ENCODE results near the gene SLC6A20.

SLC6A20 gene

DNA sequence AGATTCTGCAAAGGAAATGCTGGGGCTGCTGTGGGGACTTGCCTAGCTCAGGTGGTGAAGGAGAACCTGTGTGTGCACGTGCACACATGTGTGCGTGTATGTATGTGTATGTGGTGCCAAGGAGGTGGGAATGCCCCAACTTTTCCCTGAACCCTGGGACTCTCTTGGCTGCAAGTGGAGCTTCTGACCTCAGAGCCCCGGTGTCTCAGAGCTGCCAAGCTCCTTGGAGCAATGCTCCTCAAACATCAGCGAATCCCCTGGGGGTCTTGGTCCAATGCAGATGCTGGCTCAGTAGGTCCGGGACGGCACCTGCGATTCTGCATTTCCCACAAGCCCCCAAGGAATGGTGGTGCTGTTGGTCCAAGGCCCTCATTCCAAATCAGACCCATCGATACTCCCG is 5.8 kb upstream of the SLC6A20 start:
- no peak for DNase-seq (ENCODE audit: low read depth in 2 of 2)

DNA sequence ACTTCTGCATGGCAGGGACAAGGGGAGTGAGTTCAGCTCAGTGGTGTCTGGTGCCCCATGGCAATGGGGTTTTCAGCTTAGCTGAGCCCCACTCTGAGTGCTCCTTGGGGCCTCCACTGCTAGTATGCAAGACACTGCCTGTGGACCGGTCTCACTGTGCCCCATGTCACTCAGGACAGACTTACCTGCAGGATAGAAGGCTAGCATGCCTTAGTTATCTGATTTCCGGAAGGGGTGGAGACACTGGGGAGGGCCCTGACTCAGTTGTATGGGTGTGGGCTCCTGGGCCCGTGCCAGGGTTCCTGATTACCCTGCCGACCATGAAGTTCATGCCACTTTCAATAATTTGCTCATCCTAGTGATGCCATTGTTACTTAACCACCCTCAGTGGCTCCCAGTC is 4.3 kb upstream of the SLC6A20 start:
- no peak for DNase-seq (ENCODE audit: low read depth in 2 of 2)

DNA sequence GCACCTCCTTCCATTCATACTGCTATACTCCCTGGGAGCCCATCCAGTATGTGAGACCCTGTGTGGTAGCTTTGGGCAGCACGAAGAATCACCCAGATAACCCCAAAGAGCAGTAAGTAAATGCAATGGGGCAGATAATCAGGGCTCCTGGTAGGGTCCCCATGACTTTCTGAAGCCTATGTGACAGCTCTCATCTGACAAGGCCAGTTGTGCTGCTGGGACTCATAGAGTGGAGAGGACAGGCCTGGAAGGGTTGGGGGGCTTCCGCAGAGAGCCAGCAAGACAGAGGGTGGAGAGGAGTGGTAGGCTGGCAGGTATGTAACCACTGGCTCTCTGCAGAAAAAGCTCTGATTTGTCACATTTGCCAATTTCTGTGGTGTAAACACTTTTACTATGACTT is 3.2 kb upstream of the SLC6A20 start:
- no peak for DNase-seq (ENCODE audit: low read depth in 2 of 2)

DNA sequence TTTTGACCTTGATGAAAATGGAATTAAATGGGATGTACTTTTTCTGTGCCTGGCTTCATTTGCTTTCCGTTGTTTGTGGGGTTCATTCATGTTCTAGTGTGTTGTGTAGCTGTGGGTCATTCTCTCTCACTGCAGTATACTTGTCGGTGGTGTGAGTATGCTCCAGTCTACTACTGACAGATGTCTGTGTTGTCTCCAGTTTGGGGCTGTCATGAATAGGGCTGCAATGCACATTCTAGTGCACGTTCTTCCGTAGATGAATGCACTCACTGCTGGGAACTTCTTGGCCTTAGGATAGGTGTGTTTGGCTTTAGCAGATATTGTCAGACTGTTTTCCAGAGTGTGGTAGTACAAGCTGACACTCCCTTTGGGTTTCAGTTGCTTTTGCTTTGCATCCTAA is 1.7 kb upstream of the SLC6A20 start:
- no peak for DNase-seq (ENCODE audit: low read depth in 2 of 2)

DNA sequence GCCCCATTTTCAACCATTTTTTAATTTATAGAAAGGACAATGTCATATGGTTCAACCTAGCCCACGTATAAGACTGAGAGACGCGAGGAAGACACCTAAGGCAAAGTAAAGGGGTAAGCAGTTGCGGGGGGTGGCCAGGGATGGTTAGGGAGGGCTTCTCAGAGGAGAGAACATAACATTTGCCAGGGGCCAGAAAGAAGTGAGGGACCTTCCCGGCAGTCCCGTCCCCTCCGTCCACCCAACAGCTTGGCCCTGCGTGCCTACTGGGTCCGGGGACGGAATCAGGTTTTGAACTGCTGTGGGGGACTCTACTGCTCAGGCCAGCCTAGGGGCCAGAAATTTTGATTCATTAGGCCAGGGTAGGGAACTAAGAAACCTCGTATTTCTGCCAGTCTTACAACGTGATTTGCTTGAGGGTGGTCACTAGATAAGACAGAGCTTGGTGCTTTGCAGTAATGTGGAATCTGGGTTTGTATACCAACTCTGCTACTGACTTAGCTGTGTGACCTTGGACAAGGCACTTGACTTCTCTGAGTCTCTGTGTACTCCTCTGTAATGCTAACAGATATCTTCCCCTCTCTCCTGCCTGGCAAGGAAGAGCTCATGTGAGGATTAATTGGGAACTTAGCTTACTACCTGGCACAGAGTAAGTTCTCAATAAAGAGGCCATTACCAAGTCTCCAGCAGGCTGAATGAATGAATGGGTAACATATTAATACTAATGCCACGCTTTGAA is 734 bp upstream of the SLC6A20 start:
- DNase-seq (ENCODE audit: low read depth in 2 of 2): no peak

DNA sequence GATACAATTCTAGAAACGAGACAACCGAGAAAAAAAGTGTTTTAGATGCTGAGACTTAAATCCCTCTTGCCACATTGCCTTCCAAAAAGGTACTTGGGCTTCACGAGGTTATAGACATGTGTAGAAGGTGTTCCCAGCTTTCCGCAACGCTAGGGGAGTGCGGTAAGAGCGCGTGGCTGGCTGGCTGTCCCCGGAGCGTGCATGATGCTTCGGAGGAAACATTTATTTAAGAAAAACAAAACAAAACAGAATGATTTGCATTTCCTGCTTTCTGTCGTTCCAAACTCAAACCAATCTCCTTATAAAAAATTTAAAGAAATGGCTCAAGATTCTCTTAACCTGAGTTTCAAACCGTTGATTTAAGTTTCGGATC is 841 bp downstream of the SLC6A20 start:
- DNase-seq (ENCODE audit: low read depth in 2 of 2): no peak

DNA sequence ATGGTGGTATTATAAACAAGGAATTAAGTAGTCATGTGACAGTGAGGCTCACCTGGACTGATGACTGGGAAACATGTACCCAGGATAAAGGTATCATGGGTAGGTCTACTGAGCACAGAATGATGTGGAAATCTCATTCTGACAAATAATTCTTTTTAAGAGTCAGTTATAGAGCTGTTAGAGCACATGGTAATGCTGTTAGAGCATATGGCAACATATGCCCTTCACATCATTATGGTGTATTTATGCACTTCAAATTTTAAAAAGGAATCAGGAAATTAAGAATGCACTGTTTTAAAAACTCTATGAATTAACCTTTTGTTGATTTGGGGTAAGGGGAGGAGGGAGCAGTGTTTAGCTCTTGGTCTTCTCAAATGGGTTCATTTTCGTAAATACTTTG is 1.7 kb downstream of the SLC6A20 start:
- DNase-seq (ENCODE audit: low read depth in 2 of 2): no peak

DNA sequence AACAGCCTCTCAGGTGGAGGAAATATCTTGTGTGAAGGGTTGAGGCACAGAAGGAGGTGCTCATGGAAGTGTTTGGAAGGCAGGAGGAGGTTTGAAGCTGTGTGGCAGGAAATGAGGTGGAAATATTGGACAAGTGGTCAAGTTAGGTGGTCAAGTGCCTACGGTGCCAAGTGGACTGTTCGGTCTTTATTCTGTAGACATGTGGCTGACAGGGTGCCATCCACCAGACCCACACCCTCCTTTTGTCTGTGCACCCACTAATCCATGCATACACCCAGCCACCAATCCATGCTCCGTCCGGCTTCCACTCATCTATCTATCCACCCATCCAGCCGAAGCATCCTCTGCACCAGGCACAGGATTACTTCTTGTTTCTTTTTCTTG is 2.2 kb downstream of the SLC6A20 start:
- DNase-seq (ENCODE audit: low read depth in 2 of 2): no peak

DNA sequence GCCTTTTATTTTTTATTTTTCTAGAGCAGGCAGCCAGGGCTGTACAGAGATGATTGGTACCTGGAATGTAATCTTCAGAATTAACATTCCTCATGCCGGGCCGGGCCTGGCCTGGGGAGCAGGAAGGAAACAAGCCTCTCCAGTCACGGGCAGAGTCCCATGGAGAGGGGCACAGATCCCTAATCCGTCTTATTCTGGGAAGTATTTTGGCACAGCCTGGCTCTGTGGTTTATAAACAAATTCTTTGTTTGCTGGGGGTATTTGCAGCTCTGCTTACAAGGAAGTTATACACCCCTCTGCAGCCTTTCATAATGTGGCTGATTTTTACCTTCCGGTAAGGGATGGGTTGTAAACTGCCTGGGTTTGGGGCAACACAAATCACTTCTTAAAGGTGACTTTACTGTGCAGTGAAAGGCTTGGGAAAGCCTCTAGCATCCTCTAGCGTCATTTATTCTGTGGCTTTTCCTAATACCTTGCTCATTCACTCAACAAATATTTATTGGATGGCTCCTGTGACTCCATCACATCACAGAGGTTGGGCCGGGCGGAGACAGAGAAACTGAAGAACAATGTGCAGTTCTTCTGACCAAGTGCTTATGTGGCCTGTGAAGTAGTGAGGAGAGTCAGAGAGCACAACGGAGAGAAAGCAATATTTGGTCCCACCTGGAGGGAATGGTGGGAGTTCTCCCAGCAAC is 2.7 kb downstream of the SLC6A20 start:
- DNase-seq (ENCODE audit: low read depth in 2 of 2): no peak

DNA sequence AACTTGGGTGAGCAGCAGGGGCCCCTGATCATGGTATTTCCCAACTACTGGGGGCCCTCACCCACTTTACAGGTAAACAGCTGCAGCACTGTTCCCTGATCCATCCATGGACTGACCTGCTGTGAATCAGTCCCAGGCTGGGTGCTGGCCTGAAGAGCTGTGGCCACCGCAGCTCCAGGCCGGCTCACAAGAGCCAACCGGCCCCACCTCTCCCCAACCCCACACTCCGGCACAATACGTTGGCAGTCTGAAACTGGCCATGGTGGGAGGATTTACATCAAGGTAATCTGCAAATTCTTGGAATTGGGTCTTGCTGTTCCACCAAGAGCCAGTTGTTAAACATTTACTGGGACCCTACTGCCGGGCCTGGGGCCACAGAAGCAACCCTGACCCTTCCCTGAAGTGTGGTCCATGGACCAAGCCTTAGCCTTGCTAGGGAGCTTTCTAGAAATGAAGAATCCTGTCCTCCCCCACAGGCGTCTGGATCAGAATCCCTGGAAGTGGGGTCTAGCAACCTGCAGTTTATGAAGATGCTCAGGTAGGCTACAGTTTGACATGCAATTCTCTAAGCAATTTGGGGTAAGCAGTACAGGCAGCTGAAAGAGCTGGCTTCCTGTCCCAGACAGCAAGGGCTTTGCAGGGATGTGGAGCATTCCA is 3.7 kb downstream of the SLC6A20 start:
- DNase-seq (ENCODE audit: low read depth in 2 of 2): no peak

DNA sequence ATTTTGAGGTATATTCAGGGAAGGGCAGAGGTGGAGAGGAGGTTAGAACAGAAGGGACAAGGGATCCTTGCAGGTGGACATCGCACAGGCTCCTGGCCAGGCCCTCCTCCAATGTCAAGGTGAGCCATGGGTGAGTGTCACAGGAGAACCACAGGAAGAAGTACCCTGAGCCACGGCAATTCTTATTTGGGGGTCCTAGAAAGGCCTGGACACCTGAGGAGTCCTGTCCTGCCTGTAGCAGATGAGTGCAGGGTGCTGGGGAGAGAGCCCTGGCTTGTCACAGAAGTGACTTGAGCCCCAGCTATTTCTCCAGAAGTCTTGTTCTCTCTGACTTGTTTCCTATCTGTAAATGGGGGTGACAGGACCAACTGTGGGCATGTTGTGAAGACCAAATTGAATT is 4.3 kb downstream of the SLC6A20 start:
- no peak for DNase-seq (ENCODE audit: low read depth in 2 of 2)

DNA sequence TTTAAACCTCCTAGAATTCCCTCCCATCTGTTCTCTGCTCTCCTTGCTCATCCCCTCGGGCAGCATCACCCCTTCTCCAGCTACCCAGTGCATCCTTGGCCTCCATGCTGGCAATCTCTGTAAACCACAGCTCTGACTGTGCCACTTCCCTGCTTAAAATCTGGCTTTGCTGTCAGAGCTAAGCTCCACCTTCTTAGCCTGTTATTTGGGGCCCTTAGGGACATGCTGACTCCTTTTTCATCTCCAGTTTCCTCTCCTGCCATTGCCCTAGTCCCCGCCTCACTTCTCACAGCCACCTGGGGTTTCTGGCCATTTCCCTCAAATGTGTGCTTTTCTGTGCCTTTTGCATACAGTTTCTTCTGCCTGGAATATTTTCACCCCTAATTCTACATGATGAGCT is 5.7 kb downstream of the SLC6A20 start:
- DNase-seq (ENCODE audit: low read depth in 2 of 2): no peak

DNA sequence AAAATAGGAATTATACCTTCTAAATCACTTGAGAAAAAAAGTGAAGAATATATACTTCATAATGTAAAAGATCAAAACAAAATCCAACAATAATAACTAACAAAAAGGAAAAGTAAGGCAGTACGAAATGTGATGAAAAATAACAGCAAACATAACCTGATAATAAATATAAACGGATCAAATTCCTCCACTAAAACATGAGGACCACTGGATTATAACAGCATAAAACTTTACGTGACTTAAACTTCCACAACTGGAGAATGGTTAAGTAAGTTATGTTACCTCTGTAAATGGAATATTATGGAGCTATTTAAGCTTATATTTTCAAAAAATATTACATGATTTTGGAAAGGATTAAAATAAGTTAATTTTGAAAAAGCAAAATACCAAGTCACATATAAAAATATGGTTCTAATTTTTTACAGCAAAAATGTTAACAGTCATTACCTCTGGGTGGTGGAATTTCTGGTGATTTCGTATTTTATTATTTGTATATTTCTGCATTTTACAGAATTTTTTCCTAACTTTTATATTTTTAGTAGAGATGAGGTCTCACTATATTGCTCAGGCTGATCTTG is 7.0 kb downstream of the SLC6A20 start:
- DNase-seq (ENCODE audit: low read depth in 2 of 2): no peak

DNA sequence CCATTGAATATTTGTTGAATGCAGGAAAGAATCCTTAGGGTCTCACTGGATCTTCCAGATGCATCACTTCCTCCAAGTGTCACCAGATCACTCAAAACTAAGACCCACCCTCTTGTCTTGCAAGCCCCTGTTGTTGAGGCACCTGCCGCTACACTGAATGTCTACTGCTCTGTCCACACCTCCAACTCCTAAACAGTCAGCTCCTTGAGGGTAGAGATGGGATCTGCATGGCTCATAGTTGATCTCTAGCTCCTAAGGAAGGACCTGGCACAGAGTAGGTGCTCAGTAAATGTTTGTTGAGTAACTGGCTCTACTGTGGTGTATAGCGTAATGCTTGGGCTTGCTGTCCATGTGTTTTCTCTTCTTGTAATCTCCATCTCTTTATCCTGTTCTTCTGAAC is 8.8 kb downstream of the SLC6A20 start:
- no peak for DNase-seq (ENCODE audit: low read depth in 2 of 2)

DNA sequence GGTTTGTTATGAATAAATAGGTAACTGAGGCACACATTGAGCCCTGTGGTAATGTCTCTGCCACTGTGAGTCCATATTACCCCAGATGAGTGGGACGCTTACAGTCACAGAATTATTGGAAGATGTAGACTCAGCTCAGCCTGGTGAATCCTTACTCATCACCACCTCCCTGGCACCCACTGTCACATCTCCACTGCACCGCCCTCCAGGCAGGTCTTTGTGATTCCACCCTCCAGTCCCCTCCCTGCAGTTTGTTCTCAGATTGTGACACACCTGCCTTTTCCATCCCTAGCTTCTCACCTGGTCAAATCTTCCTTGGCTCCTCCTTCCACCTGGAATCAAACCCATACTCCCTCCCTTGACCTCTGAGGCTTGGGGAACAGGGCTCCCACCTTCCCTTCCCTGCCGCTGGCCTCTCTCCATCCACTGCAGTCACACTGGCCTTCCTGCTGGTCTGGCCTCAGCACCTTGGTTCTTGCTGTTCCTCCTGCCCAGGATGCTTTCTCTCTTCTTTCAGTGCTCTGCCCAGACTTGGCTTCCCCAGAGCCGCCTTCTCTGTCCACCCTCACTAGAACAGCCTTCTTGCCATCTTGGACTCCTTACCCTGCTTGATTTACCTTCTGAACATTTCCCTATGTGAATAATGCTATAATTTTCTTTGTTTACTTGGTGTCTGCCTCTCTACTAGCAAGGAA is 9.4 kb downstream of the SLC6A20 start:
- no peak for DNase-seq (ENCODE audit: low read depth in 2 of 2)

DNA sequence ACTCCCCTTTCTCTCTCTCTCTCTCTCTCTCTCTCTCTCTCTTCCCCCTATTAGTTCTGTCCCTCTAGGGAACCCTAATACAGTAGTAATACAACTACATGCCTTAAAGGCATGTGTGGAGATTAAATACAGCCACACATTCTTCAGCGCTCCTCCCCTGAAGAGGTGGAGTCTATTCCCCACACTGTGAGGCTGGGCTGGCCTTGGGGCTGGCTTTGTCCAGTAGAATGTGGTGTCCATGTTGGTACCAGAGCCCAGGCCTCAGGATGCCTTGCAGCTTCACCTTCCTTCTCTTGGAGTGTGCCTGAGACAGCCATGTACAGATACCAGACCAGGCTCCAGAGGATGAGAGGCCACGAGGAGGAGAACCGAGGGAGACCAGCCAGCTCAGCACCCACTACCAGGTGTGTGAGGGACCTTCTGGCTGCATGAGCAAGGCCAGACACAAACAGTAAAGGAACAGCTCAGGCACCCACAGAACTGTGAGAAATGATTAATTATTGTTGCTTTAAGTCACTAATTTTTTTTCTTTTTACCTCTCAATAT is 10.7 kb downstream of the SLC6A20 start:
- no peak for DNase-seq (ENCODE audit: low read depth in 2 of 2)

DNA sequence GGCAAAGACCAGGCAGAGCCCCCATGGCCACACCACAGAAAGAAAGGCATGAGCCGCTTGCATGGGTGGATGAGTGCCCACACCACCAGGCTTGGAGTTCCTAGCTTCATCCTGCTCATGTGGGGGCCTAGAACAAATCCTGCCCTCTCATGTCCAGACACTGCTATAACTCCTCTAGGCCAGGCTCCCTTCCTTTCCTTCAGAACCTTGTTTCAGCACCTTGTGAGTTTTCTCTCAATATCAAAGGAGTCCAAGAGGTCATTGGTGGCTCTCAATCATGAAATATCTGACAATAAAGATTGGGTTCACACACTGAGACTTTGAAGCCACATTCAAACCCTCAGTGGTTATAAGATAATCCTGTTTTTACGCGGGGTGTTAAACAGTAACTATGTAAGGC is 12.7 kb downstream of the SLC6A20 start:
- no peak for DNase-seq (ENCODE audit: low read depth in 2 of 2)

DNA sequence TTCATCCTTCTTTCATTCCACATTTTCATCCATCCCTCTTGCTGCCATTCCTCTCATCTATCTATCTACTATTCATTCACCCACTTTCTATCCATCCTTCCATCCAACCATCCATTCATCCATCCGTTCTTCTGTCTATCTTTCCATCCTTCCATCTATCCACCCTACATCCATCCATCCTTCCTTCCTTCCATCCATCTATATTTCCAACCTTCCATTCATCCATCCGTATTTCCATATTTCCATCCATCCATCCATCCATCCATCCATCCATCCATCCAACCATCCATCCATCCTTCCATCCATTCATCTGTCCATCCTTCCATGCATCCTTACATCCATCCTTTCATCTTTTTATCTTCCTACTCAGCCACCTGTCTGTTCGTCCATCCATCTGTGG is 14.0 kb downstream of the SLC6A20 start:
- no peak for DNase-seq (ENCODE audit: low read depth in 2 of 2)

DNA sequence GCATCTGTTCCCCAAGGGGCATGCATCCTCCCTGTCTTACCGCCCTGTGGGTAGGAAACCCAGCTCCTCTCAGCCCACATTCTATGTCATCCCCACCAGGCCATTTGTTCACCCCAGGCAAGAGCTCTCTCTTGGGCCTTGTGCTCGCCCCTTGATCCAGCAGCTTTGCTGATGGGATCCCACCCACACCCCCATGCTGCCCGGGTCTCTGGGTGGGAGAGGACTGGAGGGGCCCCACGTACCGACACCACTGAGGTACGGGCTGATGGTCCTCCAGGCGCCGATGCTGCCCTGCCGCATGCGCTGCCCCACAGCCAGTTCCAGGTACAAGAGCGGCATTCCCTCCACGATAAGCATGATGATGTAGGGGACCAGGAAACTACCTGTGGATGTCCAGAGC is 14.5 kb downstream of the SLC6A20 start:
- no peak for DNase-seq (ENCODE audit: low read depth in 2 of 2)

DNA sequence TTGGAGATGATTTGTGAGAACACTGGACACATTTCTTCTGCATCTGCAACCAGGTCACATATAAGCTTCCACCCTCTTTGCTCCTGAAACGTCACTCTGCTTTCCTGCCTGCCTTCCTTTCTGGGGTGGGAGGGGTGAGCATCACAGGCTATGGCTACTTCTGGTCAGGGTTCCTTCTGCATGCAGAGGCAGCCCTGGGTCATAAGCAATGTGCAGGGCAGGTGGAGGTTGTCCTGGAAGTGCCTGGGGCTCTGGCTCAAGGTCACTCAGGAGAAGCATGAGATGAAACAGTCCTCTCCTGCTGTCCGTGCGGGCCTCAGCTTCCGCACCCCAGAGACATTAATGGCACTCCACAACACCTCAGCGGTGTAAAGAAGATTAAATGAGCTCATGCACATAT is 15.1 kb downstream of the SLC6A20 start:
- no peak for DNase-seq (ENCODE audit: low read depth in 2 of 2)

DNA sequence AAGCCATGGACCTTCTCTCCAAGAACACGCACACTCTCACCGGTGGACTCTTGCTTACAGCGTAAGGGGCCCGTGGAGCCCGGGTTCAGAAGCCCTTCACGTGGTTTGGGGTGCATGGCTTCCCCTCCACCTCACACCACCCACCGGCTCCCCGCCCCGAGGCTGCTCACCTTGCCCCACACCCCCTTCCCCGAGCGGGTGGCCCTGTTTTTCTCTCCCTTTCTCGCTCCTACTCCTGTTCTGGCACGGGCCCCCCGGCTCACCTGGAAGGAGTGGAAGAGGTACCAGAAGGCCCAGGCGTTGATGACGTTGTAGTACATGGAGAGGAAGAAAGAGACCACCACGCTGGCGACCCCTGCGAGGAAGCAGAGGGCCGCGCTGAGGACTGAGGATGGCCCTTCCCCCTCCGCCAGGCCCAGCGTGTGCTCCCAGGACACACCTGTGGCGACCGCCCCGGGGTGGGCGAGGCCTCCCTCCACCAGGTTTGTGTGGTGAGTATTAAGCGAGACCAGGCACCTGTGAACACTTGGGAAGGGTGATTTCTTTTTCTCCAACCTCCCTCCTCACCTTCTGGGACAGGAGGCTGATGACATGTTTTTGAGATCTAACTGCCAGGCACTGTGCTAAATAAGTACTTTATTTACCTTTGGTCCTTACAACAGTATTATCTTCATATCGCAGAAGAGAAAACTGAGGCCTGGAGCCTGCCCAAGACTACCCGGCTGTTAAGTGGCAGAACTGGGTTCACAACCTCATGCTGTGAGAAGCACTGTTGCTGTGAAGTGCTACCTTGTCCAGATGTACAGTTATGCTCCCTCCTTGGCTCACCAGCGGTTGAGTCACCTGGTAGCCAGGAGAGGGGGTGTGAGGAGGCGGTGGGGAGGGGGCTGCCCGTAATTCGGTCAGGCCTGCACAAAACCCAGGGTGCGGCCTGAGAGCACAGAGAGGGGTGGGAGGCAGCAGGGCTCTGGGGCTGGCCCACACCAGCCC is 16.3 kb downstream of the SLC6A20 start:
- DNase-seq (ENCODE audit: low read depth in 2 of 2): no peak
